Right kidney (tissue), 1 donor: ENCODE results near the gene MYO1E.

Experiments
- DNase-seq: peaks from one replicate; pipeline ENCODE4 v3.0.0-alpha.2; 2016

The MYO1E gene

GRCh38 chr15:59191855-59192237 is 180.8 kb downstream of the MYO1E start:
- DNase-seq, result no peak

GRCh38 chr15:59190291-59190690 is 182.4 kb downstream of the MYO1E start:
- DNase-seq, result no peak

DNA sequence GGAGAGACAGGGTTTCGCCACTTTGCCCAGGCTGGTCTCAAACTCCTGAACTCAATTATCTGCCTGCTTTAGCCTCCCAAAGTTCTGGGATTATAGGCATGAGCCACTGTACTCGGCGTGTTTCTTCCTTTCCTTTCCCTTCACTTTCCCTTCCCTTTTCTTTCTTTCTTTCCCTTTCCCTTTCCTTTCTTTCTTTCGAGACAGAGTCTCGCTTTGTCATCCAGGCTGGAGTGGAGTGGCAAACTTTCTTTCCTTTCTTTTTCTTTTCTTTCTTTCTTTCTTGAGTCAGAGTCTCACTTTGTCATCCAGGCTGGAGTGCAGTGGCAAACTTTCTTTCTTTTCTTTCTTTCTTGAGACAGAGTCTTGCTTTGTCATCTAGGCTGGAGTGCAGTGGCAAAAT is 183.4 kb downstream of the MYO1E start:
- no peak for DNase-seq

- no peak for DNase-seq
These were observed 186.2 kb downstream of the MYO1E start for GRCh38 chr15:59186501-59186900.

- DNase-seq, result no peak
These were observed 186.9 kb downstream of the MYO1E start for GRCh38 chr15:59185725-59186124.

DNA sequence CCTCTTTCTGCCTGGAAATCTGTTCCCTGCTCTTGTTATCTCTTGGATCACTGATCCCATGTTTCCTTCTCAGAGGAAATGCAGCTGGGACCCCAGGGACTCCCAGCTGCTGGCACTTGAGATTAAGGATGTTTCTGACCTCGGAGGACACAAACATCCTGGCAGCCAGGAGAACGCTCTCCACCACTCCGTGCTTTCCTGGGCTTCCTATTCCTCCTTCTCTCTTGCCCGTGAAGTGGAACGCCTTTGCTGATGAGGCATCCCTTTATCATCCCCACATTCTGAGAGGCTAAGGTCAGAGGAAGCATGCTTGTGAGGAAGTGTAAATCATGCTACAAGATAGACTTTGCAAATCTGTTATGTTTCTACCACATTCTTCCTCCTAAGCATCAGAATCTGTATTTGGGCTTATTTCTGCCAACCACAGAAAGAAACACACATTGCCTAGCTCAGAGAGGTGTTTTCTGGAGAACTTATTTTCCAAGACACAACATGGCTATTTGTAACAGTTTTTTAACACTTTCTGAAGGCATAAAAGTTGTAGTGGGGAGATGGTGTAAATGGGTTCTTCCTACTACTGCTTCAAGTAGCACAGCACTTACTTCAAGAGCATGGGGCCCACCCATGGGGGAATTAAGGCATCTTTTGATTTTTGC is 191.6 kb downstream of the MYO1E start:
- DNase-seq, result no peak

DNA sequence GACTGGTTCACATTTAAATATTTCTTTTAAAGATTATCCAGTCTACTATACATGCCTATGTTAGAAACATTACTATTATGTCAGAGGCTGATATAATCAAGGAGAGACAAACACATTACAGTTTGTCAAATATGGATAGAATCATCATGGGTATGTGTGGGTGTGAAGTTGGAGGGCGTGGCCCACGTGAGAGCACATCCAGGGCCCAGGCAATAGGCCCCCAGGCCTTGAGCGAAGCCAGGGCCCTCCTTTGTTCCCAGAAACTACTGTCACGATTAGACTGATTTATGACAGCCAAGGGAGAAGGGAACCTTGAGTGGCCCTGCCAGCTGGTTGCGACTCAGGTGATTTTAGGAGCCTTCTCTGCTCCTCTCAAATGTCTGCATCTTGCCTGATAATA is 193.0 kb downstream of the MYO1E start:
- DNase-seq, result no peak

DNA sequence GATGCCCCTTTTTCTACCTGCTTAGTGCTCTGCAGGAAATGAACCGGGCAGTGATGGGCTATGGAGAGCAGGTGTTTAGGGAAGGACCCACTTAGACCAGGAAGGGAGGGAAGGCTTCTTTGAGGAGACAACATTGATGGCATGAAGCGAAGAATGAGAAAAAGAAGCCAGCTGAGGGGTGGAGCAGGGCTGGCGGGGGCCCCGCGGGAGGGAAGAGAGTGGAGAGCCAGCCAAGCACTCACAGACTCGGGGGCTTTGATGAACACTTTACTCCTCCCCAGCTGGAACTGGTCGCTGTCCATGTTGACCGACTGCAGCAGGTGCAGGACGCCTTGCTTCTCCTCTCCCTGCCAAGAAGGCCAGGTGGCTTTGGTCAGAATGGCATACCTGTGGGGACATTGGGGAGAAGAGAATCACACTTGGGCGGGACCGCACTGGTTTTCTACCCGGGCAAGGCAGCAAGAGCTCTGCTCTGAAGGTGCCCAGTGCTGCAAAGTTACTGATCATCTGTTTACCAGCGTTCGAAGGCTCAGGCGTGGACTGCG is 194.4 kb downstream of the MYO1E start:
- no peak for DNase-seq

- no peak for DNase-seq
These were observed 195.4 kb downstream of the MYO1E start for GRCh38 chr15:59177317-59177660.

GRCh38 chr15:59176653-59177316 is 195.9 kb downstream of the MYO1E start:
- DNase-seq, result no peak

- peak; percentile 33 for DNase-seq
These were observed 197.5 kb downstream of the MYO1E start for GRCh38 chr15:59174835-59175831.

DNA sequence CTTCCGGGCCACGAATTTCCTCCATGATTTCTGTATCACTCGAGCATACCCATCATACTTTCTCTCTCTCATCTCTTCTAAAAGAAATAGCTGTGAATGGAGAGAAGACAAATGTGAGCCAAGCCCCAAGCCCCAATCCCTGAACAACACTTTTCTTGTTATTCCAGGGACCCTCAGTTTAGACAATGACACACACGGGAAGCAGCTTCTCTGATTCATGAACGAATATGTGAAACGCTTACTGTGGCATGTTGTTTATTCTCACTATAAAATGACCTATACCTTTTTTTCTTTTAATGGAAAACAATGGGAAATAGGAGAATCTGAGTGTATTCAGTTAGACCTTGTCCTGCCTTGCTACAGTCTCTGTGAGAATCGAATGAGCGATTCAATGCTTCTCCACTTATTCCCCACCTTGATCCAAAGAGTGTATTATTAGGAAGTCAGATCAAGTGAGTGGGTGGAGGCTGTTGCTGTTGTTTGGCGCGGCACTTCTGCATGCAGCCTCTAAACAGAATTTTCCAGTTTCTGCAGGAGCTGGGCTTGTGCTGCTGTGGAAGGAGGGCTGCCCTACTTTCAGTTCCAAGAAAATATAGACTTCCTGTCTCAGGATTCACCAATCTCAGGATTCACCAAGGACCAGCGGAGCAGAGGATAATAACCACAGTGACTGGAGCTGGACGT is 198.4 kb downstream of the MYO1E start:
- no peak for DNase-seq

DNA sequence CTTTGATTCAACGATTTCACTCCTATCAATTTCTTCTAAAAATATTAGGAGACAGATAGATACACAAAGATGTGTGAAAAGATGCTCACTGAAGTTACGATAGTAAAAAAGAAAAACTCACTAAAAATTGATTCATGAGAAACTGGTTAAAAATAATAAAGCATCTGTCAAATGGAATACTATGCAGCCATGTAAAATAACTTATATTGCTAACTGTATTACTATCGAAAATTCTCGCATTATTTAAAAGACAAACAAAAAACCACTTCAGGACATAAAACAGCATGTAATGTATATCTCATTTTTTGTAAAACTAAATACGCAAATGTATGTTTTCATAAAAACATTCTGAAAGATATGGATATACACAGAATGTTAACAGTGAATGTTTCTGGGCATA is 199.5 kb downstream of the MYO1E start:
- no peak for DNase-seq

- DNase-seq, result no peak
These were observed 200.3 kb downstream of the MYO1E start for GRCh38 chr15:59172289-59172901.

- no peak for DNase-seq
These were observed 201.6 kb downstream of the MYO1E start for GRCh38 chr15:59171067-59171397.

GRCh38 chr15:59170295-59171066 is 202.2 kb downstream of the MYO1E start:
- no peak for DNase-seq

DNA sequence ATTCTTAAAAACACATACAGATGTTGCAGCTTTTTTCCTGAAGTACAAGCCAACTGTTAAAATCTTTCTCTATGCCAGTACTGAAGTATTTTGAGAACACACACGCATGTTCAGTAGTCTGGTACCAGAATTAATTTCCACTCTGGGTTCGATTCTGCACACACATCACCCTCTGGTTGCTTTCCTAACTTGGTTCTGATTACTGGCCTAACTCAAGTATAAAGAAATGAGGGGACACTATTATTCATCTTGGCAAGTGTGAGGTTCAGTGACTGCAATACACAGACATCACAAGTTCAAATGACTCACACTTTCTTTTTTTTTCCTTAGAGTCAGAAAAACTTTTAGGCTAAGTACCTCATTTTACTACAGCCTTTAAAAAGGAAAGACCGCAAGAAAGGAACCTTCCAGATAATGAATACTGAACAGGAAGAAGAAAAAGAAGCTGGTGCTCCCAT is 203.4 kb downstream of the MYO1E start:
- DNase-seq, result no peak

DNA sequence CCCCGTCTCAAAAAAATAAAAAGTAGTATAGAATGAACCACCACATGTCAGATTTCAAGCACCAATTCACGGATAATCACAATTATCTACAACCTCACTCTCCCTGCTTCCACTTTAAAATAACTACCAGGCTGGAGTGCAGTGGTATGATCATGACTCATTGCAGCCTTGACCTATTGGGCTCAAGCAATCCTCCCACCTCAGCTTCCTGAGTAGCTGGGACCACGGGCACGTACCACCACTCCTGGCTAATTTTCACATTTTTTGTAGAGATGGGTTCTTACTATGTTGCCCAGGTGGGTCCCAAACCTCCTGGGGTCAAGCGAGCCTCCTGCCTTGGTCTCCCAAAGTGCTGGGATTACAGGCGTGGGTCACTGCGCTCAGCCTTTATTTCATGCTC is 204.1 kb downstream of the MYO1E start:
- DNase-seq, result no peak

DNA sequence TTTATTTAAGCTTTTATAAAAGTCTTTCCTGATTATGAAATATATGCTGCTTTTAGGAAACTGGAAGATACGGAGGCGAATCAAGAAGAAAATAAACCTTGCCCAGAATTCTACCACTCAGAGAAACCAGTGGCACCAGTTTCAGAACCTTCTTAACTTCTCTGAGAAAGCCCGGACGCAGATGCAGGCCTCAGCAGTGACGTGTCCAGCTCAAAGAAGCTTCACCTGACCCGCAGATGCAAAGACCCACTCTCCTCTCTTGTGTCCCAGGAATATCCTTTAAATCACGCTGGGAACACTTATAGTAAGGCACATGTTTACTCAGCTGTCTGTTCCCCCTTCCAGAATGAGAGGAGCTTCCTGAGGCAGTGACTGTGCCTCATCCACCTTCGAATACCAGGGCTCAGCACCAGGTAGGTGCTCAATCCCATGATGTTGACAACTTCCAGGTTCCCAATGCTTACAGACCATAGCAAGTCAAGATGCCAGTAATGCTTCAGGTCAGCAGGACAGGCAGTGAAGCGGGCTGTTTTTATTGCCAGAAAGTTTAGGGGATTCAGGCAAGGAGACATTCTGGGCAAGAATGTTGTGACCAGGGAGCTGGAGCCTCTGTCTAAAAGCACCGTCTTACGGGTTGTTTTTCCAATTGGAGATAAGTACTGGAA is 205.9 kb downstream of the MYO1E start:
- no peak for DNase-seq

DNA sequence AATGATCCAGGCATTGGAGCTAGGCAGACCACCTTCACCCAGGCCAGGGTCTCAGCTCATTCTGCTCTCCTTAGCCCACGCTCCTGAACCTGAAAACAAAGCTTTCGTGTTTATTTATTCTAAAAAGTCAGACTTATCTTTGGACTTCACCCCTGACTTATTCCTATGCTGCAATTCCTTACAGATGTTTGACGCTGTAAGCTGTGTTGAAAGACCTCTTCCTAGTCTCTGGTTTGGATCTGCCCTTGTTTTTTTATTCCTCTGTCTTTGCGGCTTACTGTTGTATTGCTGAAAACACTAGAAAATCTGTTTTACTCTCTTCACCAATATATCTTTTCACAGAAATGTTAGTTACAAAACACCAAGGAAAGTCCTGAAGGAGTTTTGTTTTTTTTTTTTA is 206.5 kb downstream of the MYO1E start:
- DNase-seq, result no peak

DNA sequence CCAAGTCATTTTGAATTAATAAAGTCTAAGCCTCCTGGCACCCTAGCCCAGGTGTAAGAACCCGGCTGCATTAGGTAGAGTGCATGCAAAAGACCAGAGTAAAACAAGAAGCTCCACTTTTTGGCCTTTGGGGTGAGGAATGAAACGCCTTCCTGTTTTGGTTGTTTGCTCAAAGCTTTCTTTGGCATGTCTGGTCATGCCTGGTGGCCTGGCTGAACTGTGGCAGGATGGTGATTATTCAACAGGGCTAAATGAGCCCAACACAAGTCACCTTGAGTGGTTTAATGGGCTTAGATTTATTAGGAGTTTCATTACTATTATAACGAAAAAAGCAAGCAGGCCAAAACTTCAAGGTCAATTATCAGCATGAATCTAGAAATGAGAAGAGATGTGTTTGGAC is 206.9 kb downstream of the MYO1E start:
- DNase-seq, result no peak
